IMR-90 (cell line): Measurements from ENCODE around the gene CHCHD4. TPM values are rescaled to one million over a fixed set of nuclear protein-coding genes. Genes with fewer than 3 reads are reported as not detected.
A peak's percentile ranks its signal among the peaks of the same experiment; 100 is the strongest.

Source experiments
- ATAC-seq: fragments of 200-7000 bp; cut with Tn5 transposase; 2 replicates; pipeline ENCODE4 v1.9.1; 2020; ENCODE audit warnings: low read depth, mild to moderate bottlenecking, moderate library complexity
- BruUV-seq: library from RNA; stranded (reverse); fragments of 400-500 nt; replicated peaks from 2 replicates; lab custom pipeline; 2021; lab: Mats Ljungman, UMichigan
- CTCF ChIA-PET: fragments of 300-600 bp; formaldehyde crosslinking; extraction: SDS; loops from one replicate; lab custom pipeline; 2021; ENCODE audit warnings: antibody characterized with exemption; lab: Yijun Ruan, JAX
- POLR2A ChIA-PET: fragments of 300-600 bp; sonication (Branson Sonifier 250); formaldehyde crosslinking; loops from one replicate; lab custom pipeline; 2022; ENCODE audit warnings: antibody characterized with exemption; ENCODE audit not compliant: unreplicated experiment; lab: Charles Lee
- DNase-seq: peaks from one replicate; pipeline ENCODE4 v3.0.0; 2013
- H2AFZ ChIP-seq: replicated peaks from 2 replicates; pipeline ENCODE3; 2013; ENCODE audit warnings: low read length, mild to moderate bottlenecking; ENCODE audit not compliant: poor library complexity
- H2AK5ac ChIP-seq: 2 replicates; pipeline ENCODE4 v1.6.1; 2013; ENCODE audit warnings: low read depth, low read length, inconsistent platforms
- H2AK9ac ChIP-seq: replicated peaks from 2 replicates; pipeline ENCODE3; 2013; ENCODE audit warnings: mild to moderate bottlenecking, low read depth, low read length, moderate library complexity; ENCODE audit not compliant: poor library complexity
- H2BK120ac ChIP-seq: 2 replicates; pipeline ENCODE4 v1.6.1; 2013; ENCODE audit warnings: low read depth, low read length, inconsistent platforms
- H2BK15ac ChIP-seq: 3 replicates; pipeline ENCODE4 v1.6.1; 2013; ENCODE audit warnings: low read depth, low read length, inconsistent platforms
- H2BK20ac ChIP-seq: 2 replicates; pipeline ENCODE4 v1.6.1; 2013; ENCODE audit warnings: low read depth, mild to moderate bottlenecking, inconsistent platforms, low read length, moderate library complexity
- H2BK5ac ChIP-seq: 2 replicates; pipeline ENCODE4 v1.6.1; 2013; ENCODE audit warnings: mild to moderate bottlenecking, low read depth, low read length, inconsistent platforms; ENCODE audit not compliant: poor library complexity, severe bottlenecking
- H3K14ac ChIP-seq: replicated peaks from 2 replicates; pipeline ENCODE4 v1.6.1; 2013; ENCODE audit warnings: low read depth, low read length, inconsistent platforms
- H3K18ac ChIP-seq: 2 replicates; pipeline ENCODE4 v1.6.1; 2013; ENCODE audit warnings: low read depth, low read length, control low read depth
- H3K23ac ChIP-seq: 2 replicates; pipeline ENCODE4 v1.6.1; 2013; ENCODE audit warnings: low read depth, low read length, inconsistent platforms
- H3K27ac ChIP-seq: 2 replicates; pipeline ENCODE4 v1.5.1; 2013; ENCODE audit warnings: mild to moderate bottlenecking, control low read depth, low read length; ENCODE audit not compliant: insufficient read depth
- H3K27me3 ChIP-seq: 2 replicates; pipeline ENCODE4 v1.6.1; 2013; ENCODE audit warnings: low read length; ENCODE audit not compliant: control insufficient read depth, insufficient read depth
- H3K36me3 ChIP-seq: 2 replicates; pipeline ENCODE4 v1.6.1; 2013; ENCODE audit warnings: low read length, mixed read lengths; ENCODE audit not compliant: control insufficient read depth, insufficient read depth
- H3K4ac ChIP-seq: 2 replicates; pipeline ENCODE4 v1.6.1; 2013; ENCODE audit warnings: low read depth, low read length, inconsistent platforms
- H3K4me1 ChIP-seq: 2 replicates; pipeline ENCODE4 v1.6.1; 2013; ENCODE audit warnings: low read length, mixed read lengths; ENCODE audit not compliant: control insufficient read depth, insufficient read depth
- H3K4me2 ChIP-seq: 2 replicates; pipeline ENCODE4 v1.6.1; 2013; ENCODE audit warnings: low read depth, mild to moderate bottlenecking, control low read depth, low read length, moderate library complexity
- H3K4me3 ChIP-seq: 2 replicates; pipeline ENCODE4 v1.5.1; 2013; ENCODE audit warnings: low read depth, mild to moderate bottlenecking, control low read depth, low read length, moderate library complexity; ENCODE audit not compliant: insufficient read depth
- H3K56ac ChIP-seq: 2 replicates; pipeline ENCODE4 v1.6.1; 2013; ENCODE audit warnings: low read length, inconsistent platforms; ENCODE audit not compliant: insufficient read depth; ENCODE audit errors: extremely low read depth
- H3K79me1 ChIP-seq, 2 experiments: 2 replicates each; pipeline ENCODE4 v1.6.1; 2013; ENCODE audit warnings: low read length in 2 of 2, inconsistent platforms in 1 of 2, low read depth in 1 of 2
- H3K9ac ChIP-seq: 2 replicates; pipeline ENCODE4 v1.6.1; 2013; ENCODE audit warnings: low read depth, low read length, control low read depth
- H3K9me1 ChIP-seq: 2 replicates; pipeline ENCODE4 v1.6.1; 2013; ENCODE audit warnings: low read length, inconsistent platforms; ENCODE audit not compliant: insufficient read depth
- H3K9me3 ChIP-seq: 2 replicates; pipeline ENCODE4 v1.6.1; 2013; ENCODE audit warnings: low read length; ENCODE audit not compliant: control insufficient read depth, insufficient read depth
- H4K20me1 ChIP-seq: 2 replicates; pipeline ENCODE4 v1.6.1; 2013; ENCODE audit warnings: low read length, inconsistent platforms; ENCODE audit not compliant: insufficient read depth
- H4K5ac ChIP-seq: 2 replicates; pipeline ENCODE4 v1.6.1; 2013; ENCODE audit warnings: mild to moderate bottlenecking, low read depth, low read length, control low read depth
- H4K8ac ChIP-seq, 2 experiments: 2 replicates each; pipeline ENCODE4 v1.6.1; 2013; ENCODE audit warnings: low read depth in 2 of 2, low read length in 2 of 2, control low read depth in 1 of 2, inconsistent platforms in 1 of 2
- H4K91ac ChIP-seq: 2 replicates; pipeline ENCODE4 v1.6.1; 2013; ENCODE audit warnings: low read depth, low read length, inconsistent platforms; ENCODE audit not compliant: insufficient read depth
- ELK1 ChIP-seq: fragments of 150-350 bp; IDR thresholded peaks from 2 replicates; pipeline ENCODE4 v1.6.1; 2016; ENCODE audit warnings: low read depth, mild to moderate bottlenecking, low read length, moderate library complexity, borderline replicate concordance
- MAFK ChIP-seq: IDR thresholded peaks from 2 replicates; pipeline ENCODE4 v1.6.1; 2012; ENCODE audit warnings: low read depth, low read length, improper control_type of control experiment
- MAZ ChIP-seq: IDR thresholded peaks from 2 replicates; pipeline ENCODE4 v1.6.1; 2012; ENCODE audit warnings: low read depth, mild to moderate bottlenecking, low read length, improper control_type of control experiment, moderate library complexity, borderline replicate concordance
- POLR2A ChIP-seq: IDR thresholded peaks from 2 replicates; pipeline ENCODE4 v1.6.1; 2012; ENCODE audit warnings: mild to moderate bottlenecking, low read depth, low read length
- RAD21 ChIP-seq: IDR thresholded peaks from 2 replicates; pipeline ENCODE4 v1.6.1; 2012; ENCODE audit warnings: low read length, improper control_type of control experiment
- RCOR1 ChIP-seq: IDR thresholded peaks from 2 replicates; pipeline ENCODE4 v1.6.1; 2012; ENCODE audit warnings: mild to moderate bottlenecking, low read length, improper control_type of control experiment; ENCODE audit not compliant: insufficient replicate concordance
- USF2 ChIP-seq: fragments of 150-350 bp; IDR thresholded peaks from 2 replicates; pipeline ENCODE4 v1.6.1; 2017; ENCODE audit warnings: mild to moderate bottlenecking, antibody characterized with exemption, low read length, low read depth
- WGBS, 2 experiments: methylation state at CpG; one replicate each; pipeline versions ENCODE4 v1.1.5 to v1.1.7; 2013; ENCODE audit warnings: missing lambda C conversion rate in 2 of 2; ENCODE audit not compliant: insufficient read length in 1 of 2; ENCODE audit errors: extremely low coverage in 2 of 2; 5-methylcytosine and 5-hydroxymethylcytosine counted together
- dilution Hi-C: fragments of 300-500 bp; cut with HindIII; formaldehyde crosslinking; loops from one replicate; pipeline ENCODE4 v1.14.3; 2018; ENCODE audit warnings: low sequenced_read_pairs; ENCODE audit not compliant: unreplicated experiment
- in situ Hi-C: fragments of 300-500 bp; cut with MboI; formaldehyde crosslinking; loops from 3 replicates; pipeline ENCODE4 v1.14.3; 2019; ENCODE audit warnings: low sequenced_read_pairs, inconsistent platforms, mixed read lengths
- intact Hi-C: fragments of 100-400 bp; cut with micrococcal nuclease; formaldehyde crosslinking; loops from 2 replicates; pipeline ENCODE4 v1.10.0; 2022
- polyA plus RNA-seq, 3 experiments: library from polyadenylated mRNA; depleted of rRNA; stranded (reverse); fragments of >200 nt; gene quantifications; 2 replicates each; pipeline ENCODE4 v1.2.3, GENCODE V29; 2012; ENCODE audit warnings: low replicate concordance in 1 of 3
- total RNA-seq: library from RNA; depleted of rRNA; stranded (reverse); fragments of >200 nt; gene quantifications from 2 replicates; pipeline ENCODE4 v1.2.3, GENCODE V29; 2012

Gene CHCHD4
- total and polyA plus RNA-seq, 2 of the 4 experiments (the other 2 are of a cell fraction), result 9.0 to 9.8 TPM

GRCh38 chr3:14139771-14140170 lies 15.1 kb upstream of the CHCHD4 start:
- CTCF ChIA-PET, result no interaction called here
- H2AK5ac ChIP-seq, result no peak overlapping the region
- H3K14ac ChIP-seq, result no peak overlapping the region
- no peak overlapping the region for H3K56ac ChIP-seq
- H3K9me1 ChIP-seq, result peaks cover 14% of the 10 kb centered on the region
- no peak overlapping the region for H3K4me3 ChIP-seq
- H3K9me3 ChIP-seq, result no peaks in the 10 kb centered on the region
- POLR2A ChIA-PET, result interaction anchor here (1.2 kb wide), 1 partner anchor 39 kb away, joined by 4 read pairs; the partner anchor contains the start of gene LSM3
- H2AFZ ChIP-seq, result no peak overlapping the region
- no peak overlapping the region for H3K4me2 ChIP-seq
- no peaks in the 10 kb centered on the region for H3K27me3 ChIP-seq
- 29% methylated on average over 1 of the region's 5 CpGs; no CpG with 5 or more reads in 1 of the 2 experiments for WGBS, 2 experiments
- H2BK20ac ChIP-seq, result no peak overlapping the region
- H4K91ac ChIP-seq, result no peak overlapping the region
- no peak overlapping the region for H3K4ac ChIP-seq
- H4K20me1 ChIP-seq, result peaks cover 7% of the 10 kb centered on the region
- no peak overlapping the region for H3K9ac ChIP-seq
- TF ChIP-seq USF2 (no peak), MAZ (no peak), POLR2A (no peak), RAD21 (no peak), ELK1 (no peak), MAFK (no peak), RCOR1 (no peak)
- ATAC-seq, result no peak
- H4K5ac ChIP-seq, result no peak overlapping the region
- intact Hi-C loops (no loop called here), in situ Hi-C loops (loop anchor here (25.0 kb wide), 1 partner anchor 102 kb away; no protein-coding TSS in a partner anchor), dilution Hi-C loops (no loop called here)
- no peak overlapping the region for H4K8ac ChIP-seq
- no TSS peak for BruUV-seq
- no peak overlapping the region for H3K23ac ChIP-seq
- no peak for DNase-seq
- H3K27ac ChIP-seq, result no peak overlapping the region
- H2AK9ac ChIP-seq, result peak overlapping the region; percentile 8
- H3K79me1 ChIP-seq, result peaks cover 2 to 13% of the 10 kb centered on the region in 2 experiments; a peak in 2 of 4 replicates
- no peak overlapping the region for H2BK15ac ChIP-seq
- H2BK120ac ChIP-seq, result no peak overlapping the region
- H3K4me1 ChIP-seq, result peaks cover 17% of the 10 kb centered on the region
- H3K18ac ChIP-seq, result no peak overlapping the region
- peaks cover 58% of the 10 kb centered on the region for H3K36me3 ChIP-seq
- H2BK5ac ChIP-seq, result no peak overlapping the region
